Keratinocyte (primary cell): ENCODE data around the gene UNKL. TPM values are rescaled to one million over a fixed set of nuclear protein-coding genes. Genes with fewer than 3 reads are reported as not detected.

Source experiments
- DNase-seq: peaks from one replicate; pipeline ENCODE4 v3.0.0-alpha.2; 2011; ENCODE audit warnings: low read depth, missing footprints, low spot score
- FAIRE-seq: peaks from 2 replicates; lab custom pipeline; 2011; peaks lifted over from hg19 to GRCh38; lab: Jason Lieb, UNC
- H2AFZ ChIP-seq: 2 replicates; pipeline ENCODE4 v1.6.0; 2012; ENCODE audit warnings: low read length, control low read depth, inconsistent platforms; ENCODE audit not compliant: control insufficient read depth
- H3K27ac ChIP-seq: 2 replicates; pipeline ENCODE4 v1.5.1; 2011; ENCODE audit warnings: low read length; ENCODE audit not compliant: control insufficient read depth, insufficient read depth
- H3K27me3 ChIP-seq: 3 replicates; pipeline ENCODE4 v1.6.0; 2011; ENCODE audit warnings: low read length; ENCODE audit not compliant: control insufficient read depth, insufficient read depth; ENCODE audit errors: extremely low read depth
- H3K36me3 ChIP-seq, 2 experiments: 2 replicates in 1 of 2; 3 replicates in 1 of 2; pipeline ENCODE4 v1.5.1; 2011; ENCODE audit warnings: low read length in 2 of 2, mild to moderate bottlenecking in 1 of 2; ENCODE audit not compliant: control insufficient read depth in 2 of 2, insufficient read depth in 2 of 2; ENCODE audit errors: extremely low read depth in 1 of 2
- H3K4me1 ChIP-seq: 3 replicates; pipeline ENCODE4 v1.5.1; 2011; ENCODE audit warnings: low read length; ENCODE audit not compliant: control insufficient read depth, insufficient read depth; ENCODE audit errors: extremely low read depth
- H3K4me2 ChIP-seq: 3 replicates; pipeline ENCODE4 v1.6.0; 2011; ENCODE audit warnings: low read depth, low read length; ENCODE audit not compliant: control insufficient read depth, insufficient read depth; ENCODE audit errors: extremely low read depth
- H3K4me3 ChIP-seq, 3 experiments: fragments of 200-600 bp in 1 of 3; sonication (generic) in 1 of 3; 2 replicates in 2 of 3; 3 replicates in 1 of 3; pipeline ENCODE4 v1.5.1; 2011 to 2016; ENCODE audit warnings: low read length in 3 of 3, mild to moderate bottlenecking in 3 of 3, control low read depth in 2 of 3, inconsistent platforms in 1 of 3, low read depth in 1 of 3, mixed read lengths in 1 of 3, mixed run types in 1 of 3, moderate library complexity in 1 of 3; ENCODE audit not compliant: control insufficient read depth in 2 of 3, insufficient read depth in 2 of 3; ENCODE audit errors: extremely low read depth in 1 of 3
- H3K79me2 ChIP-seq: 2 replicates; pipeline ENCODE4 v1.6.0; 2012; ENCODE audit warnings: low read length; ENCODE audit not compliant: control insufficient read depth, insufficient read depth
- H3K9ac ChIP-seq: 3 replicates; pipeline ENCODE4 v1.6.0; 2011; ENCODE audit warnings: low read length; ENCODE audit not compliant: control insufficient read depth, insufficient read depth; ENCODE audit errors: extremely low read depth
- H3K9me1 ChIP-seq: 3 replicates; pipeline ENCODE4 v1.6.0; 2011; ENCODE audit warnings: low read length; ENCODE audit not compliant: control insufficient read depth, insufficient read depth; ENCODE audit errors: extremely low read depth
- H3K9me3 ChIP-seq: 2 replicates; pipeline ENCODE4 v1.5.1; 2012; ENCODE audit warnings: low read depth, low read length; ENCODE audit not compliant: control insufficient read depth
- H4K20me1 ChIP-seq: 3 replicates; pipeline ENCODE4 v1.6.0; 2011; ENCODE audit warnings: low read length; ENCODE audit not compliant: control insufficient read depth, insufficient read depth; ENCODE audit errors: extremely low read depth
- EZH2 ChIP-seq: IDR thresholded peaks from one replicate; pipeline ENCODE4 v1.6.1; 2012; ENCODE audit warnings: inconsistent platforms, mild to moderate bottlenecking, low read length, moderate library complexity
- dilution Hi-C: fragments of 300-500 bp; cut with MboI; formaldehyde crosslinking; loops from one replicate; pipeline ENCODE4 v1.7.0; 2020; ENCODE audit warnings: low sequenced_read_pairs; ENCODE audit not compliant: extremely low pct_ligation_motif_present
- polyA plus RNA-seq, 5 experiments: library from polyadenylated mRNA; depleted of rRNA in 3 of 5; stranded (reverse) in 3 of 5; stranded (forward) in 1 of 5; unstranded in 1 of 5; fragments of >200 nt; gene quantifications; 1 replicate in 1 of 5; 2 replicates in 3 of 5; 3 replicates in 1 of 5; pipeline versions ENCODE4 v1.2.1 to v1.2.3, GENCODE V29; 2011 to 2012; ENCODE audit warnings: missing spikeins in 2 of 5, low read depth in 1 of 5, low replicate concordance in 1 of 5
- TF ChIP-seq, protein P1 (sequence below), 3 experiments: IDR thresholded peaks in 1 of 3; conservative IDR thresholded peaks in 1 of 3; optimal IDR thresholded peaks in 1 of 3; 2 replicates in 2 of 3; 3 replicates in 1 of 3; pipeline versions ENCODE3 to v1.5.1; 2011; ENCODE audit warnings: low read length in 3 of 3, mild to moderate bottlenecking in 3 of 3, moderate library complexity in 2 of 3, control low read depth in 1 of 3, inconsistent platforms in 1 of 3; ENCODE audit not compliant: insufficient read depth in 2 of 3; ENCODE audit errors: extremely low read depth in 1 of 3

Gene UNKL
- polyA plus RNA-seq, 1 donor (not counting 4 experiments of a cell fraction or from before 2014, with no cell fraction given), result 2.3 TPM

DNA sequence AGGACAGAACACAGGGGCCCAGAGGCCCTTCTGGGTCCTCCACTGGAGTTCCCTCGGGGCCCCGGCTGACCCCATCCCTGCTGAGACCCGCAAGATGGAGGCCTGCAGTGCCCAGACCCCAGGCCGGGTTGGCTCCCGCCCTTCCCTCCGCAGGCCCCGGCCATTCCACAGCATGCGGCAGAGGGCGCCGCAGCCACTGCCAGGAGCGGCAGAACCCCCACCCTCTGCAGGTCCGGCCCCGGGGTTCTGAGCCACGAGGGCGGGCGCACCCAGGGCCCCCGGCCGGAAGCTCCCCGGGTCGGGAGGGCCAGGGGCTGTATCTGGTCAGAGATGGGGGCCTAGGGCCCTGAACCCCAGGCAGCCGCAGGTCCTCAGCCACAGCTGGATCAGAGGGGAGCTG is 14.0 kb upstream of the UNKL start:
- dilution Hi-C loops, result no loop called here
- Histone ChIP-seq H3K36me3 (no peaks in the 10 kb centered on the region), H3K79me2 (no peaks in the 10 kb centered on the region), H3K4me3 (peak overlapping the region in 1 of 3 experiments; percentile 0), H3K9ac (peak overlapping the region; percentile 22), H3K27me3 (no peaks in the 10 kb centered on the region), H3K27ac (no peak overlapping the region), H4K20me1 (no peaks in the 10 kb centered on the region), H3K4me2 (peak overlapping the region; percentile 5), H3K4me1 (no peaks in the 10 kb centered on the region), H3K9me1 (no peaks in the 10 kb centered on the region), H3K9me3 (no peaks in the 10 kb centered on the region), H2AFZ (no peak overlapping the region)
- DNase-seq (no peak), FAIRE-seq (no peak)
- no peak for TF ChIP-seq EZH2
- TF ChIP-seq, protein P1, sequence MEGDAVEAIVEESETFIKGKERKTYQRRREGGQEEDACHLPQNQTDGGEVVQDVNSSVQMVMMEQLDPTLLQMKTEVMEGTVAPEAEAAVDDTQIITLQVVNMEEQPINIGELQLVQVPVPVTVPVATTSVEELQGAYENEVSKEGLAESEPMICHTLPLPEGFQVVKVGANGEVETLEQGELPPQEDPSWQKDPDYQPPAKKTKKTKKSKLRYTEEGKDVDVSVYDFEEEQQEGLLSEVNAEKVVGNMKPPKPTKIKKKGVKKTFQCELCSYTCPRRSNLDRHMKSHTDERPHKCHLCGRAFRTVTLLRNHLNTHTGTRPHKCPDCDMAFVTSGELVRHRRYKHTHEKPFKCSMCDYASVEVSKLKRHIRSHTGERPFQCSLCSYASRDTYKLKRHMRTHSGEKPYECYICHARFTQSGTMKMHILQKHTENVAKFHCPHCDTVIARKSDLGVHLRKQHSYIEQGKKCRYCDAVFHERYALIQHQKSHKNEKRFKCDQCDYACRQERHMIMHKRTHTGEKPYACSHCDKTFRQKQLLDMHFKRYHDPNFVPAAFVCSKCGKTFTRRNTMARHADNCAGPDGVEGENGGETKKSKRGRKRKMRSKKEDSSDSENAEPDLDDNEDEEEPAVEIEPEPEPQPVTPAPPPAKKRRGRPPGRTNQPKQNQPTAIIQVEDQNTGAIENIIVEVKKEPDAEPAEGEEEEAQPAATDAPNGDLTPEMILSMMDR (optimal IDR thresholded peaks at IDR 0.05 in 1 of 3, IDR thresholded peaks at IDR 0.05 in 1 of 3, conservative IDR thresholded peaks at IDR 0.05 in 1 of 3; ENCODE audit: extremely low read depth in 1 of 3, insufficient read depth in 2 of 3, low read length in 3 of 3), result peak; percentile 25 to 67 (median 66)

DNA sequence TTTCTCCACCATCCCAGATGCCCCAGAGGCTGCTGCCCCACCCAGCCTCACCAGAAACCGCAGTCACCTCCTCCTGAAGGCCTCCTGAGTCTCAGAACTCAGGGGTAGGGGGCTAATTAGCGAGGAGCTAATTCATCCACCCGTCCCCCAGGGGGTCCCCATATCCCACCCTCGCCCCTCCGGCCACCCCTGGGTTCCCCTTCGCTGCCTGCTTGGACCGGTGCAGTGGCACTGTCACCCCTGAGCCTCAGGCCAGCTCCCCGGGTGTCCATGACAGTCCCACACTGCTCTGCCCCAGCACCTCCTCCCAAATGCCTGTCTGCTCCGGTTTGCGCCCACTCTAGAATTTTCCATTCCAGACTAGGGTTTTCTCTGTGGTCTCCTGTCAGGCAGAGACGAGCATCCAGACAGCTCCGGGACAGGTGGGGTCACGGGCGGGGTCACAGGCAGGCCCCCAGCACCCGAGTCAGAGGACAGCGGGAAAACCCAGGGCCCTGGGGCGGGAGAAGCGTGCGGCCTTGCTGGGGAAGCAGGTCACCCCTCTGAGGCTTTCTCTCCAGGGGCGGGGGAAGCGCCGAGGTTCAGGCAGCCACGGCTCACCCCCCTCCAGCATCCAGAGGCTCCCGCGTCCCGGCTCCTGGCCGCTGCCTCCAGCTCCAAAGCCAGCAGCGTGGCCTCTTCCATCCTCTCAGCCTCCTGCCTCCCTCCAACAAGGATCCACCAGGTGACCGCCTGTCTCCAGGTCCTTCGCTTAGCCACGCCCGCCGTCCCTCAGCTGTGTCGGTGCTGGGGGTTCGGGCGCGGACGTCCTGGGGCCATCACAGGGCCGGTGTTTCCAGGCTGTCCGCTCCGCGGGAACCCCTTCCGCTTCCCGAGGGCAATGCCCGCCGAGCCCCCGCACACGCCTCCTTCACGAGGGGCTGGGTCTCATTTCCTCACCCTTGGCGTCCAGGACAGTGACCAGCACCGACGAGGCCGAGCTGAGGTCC is 13.3 kb upstream of the UNKL start:
- Histone ChIP-seq H3K4me3 (peak overlapping the region in 1 of 3 experiments; percentile 0), H3K9ac (peak overlapping the region; percentile 22), H3K27me3 (no peaks in the 10 kb centered on the region), H3K9me1 (no peaks in the 10 kb centered on the region), H3K27ac (no peak overlapping the region), H2AFZ (no peak overlapping the region), H3K4me2 (peak overlapping the region; percentile 5), H3K79me2 (no peaks in the 10 kb centered on the region), H3K4me1 (no peaks in the 10 kb centered on the region), H3K9me3 (no peaks in the 10 kb centered on the region), H4K20me1 (no peaks in the 10 kb centered on the region), H3K36me3 (no peaks in the 10 kb centered on the region)
- DNase-seq (no peak), FAIRE-seq (no peak)
- dilution Hi-C loops, result no loop called here
- TF ChIP-seq, protein P1 (optimal IDR thresholded peaks at IDR 0.05 in 1 of 3, IDR thresholded peaks at IDR 0.05 in 1 of 3, conservative IDR thresholded peaks at IDR 0.05 in 1 of 3; ENCODE audit: extremely low read depth in 1 of 3, insufficient read depth in 2 of 3, low read length in 3 of 3), result no peak
- no peak for TF ChIP-seq EZH2
